Measurements from ENCODE around the gene VKORC1L1.
"Not testable (repeated sequence)": the region's sequence is repeated elsewhere in the genome, so short reads cannot be mapped to it uniquely, and the experiment has no call there.

Gene VKORC1L1

GRCh38 chr7:65980478-65981250 is 107.8 kb downstream of the VKORC1L1 start:
- TF ChIP-seq CTCF (conservative IDR thresholded peaks at IDR 0.05) = no peak
- no peak for TF ChIP-seq ZFX (IDR thresholded peaks at IDR 0.05)
- H3K27ac ChIP-seq = peak overlapping the region; percentile 86

DNA sequence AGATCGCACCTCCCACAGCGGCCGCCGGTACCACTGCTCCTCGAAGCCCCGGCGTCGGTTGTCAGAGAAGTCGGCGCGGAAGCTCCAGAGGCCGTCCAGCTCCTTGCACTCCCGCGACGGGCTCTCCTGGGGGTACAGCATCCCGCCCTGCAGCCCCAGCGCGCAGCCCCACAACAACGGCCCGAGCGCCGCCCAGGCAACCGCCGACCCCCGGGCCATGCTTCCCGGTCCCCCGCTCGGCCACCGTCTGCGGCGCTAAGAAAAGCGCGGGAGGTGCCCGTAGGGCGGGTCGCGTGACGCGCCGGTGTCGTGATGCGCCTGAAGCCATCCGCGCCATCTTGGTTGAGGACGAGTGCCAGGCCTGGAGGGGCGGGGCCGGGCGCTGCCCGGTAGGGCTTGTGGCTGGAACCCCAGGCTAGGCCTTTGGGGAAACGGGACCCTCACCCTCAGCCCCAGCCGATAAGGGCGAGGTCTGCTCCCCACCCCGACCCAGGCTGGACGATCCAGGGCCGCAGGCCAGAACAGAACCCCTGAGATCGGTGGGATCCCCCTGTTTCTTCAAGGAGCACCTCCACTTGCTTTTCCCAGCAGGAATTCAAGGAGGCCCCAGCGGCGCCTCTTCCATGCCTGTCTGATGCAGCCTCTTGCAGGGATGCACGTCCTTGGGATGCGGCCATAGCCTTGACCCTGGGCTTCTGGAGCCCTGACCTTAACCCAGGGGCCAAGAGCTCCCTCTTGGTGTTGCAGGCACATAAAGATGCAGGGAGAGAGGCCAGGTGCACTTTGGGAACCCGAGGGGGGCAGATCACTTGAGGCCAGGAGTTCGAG is 109.3 kb downstream of the VKORC1L1 start, which contains the start of gene GUSB:
GUSB (minus strand) TSS at position 249 of the 828 bp plus-strand sequence; CDS start at position 219, 30 bp downstream.
- H3K27ac ChIP-seq = peak within 1 kb of the TSS; percentile 86

GRCh38 chr7:65983965-65984658 is 111.2 kb downstream of the VKORC1L1 start:
- H3K27ac ChIP-seq = no peak overlapping the region
- TF ChIP-seq ZFX (IDR thresholded peaks at IDR 0.05) = no peak
- TF ChIP-seq CTCF (conservative IDR thresholded peaks at IDR 0.05) = no peak

More for the DNA sequence above, 109.3 kb downstream of the VKORC1L1 start, which contains the start of gene GUSB:
- TF ChIP-seq ZFX (IDR thresholded peaks at IDR 0.05) = peak; percentile 85; the same call in 1 of the 2 replicates
- TF ChIP-seq CTCF (conservative IDR thresholded peaks at IDR 0.05) = no peak

DNA sequence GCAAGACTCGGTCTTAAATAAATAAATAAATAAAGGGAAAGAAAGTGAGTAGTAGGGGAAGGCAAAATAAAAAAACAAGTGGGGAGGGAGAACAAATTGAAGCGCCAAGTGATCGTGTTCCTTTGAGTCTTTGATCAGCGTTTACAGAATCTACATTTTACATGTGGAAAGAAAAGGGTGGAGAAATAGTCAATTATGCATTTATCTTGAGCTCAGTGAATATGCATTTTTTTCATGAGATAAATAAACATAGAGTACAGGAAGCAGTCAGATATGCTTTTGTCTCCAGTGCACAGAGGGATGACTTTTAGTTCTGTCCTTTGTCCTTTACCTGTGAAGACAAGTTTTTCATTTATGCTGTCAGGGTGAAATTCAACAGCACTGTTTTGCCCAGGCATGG is 115.2 kb downstream of the VKORC1L1 start:
- no peak overlapping the region for H3K27ac ChIP-seq
- TF ChIP-seq CTCF (conservative IDR thresholded peaks at IDR 0.05) (no peak), ZFX (IDR thresholded peaks at IDR 0.05) (no peak)

- not testable (repeated sequence) for H3K27ac ChIP-seq
Observed at GRCh38 chr7:65988503-65988902, 115.6 kb downstream of the VKORC1L1 start.

DNA sequence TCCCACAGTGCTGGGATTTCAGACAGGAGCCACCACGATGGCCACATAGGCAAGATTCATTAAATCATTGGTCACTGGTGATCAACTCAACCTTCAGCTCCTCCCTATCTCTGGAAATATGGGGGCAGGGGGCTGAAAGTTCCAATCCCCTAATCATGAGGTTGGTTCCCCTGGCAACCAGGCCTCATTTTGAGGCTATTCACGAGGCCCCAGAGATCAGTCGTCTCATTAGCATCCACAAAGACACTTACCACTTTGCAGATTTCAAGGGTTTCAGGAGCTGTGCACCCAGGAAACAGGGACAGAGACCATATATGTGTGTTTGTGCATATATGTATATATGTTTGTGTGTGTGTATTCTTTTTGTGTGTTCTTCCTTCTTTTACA is 116.8 kb downstream of the VKORC1L1 start:
- no peak for TF ChIP-seq CTCF (conservative IDR thresholded peaks at IDR 0.05)
- no peak for TF ChIP-seq ZFX (IDR thresholded peaks at IDR 0.05)

DNA sequence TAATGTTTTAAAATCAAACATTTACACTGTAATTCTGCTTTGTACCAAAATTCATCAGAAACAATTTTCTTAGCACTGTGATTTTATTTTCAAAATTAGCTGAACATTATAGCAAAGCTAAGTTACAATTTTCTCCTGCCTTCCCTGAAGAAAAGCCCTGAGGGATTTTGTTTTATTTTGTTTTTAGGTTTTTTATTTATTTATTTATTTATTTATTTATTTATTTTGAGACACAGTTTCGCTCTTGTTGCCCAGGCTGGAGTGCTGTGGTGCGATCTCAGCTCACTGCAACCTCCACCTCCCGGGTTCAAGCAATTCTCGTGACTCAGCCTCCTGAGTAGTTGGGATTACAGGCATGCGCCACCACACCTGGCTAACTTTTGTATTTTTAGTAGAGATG is 119.0 kb downstream of the VKORC1L1 start:
- not testable (repeated sequence) for H3K27ac ChIP-seq

More for the DNA sequence above, 116.8 kb downstream of the VKORC1L1 start:
- no peak overlapping the region for H3K27ac ChIP-seq

DNA sequence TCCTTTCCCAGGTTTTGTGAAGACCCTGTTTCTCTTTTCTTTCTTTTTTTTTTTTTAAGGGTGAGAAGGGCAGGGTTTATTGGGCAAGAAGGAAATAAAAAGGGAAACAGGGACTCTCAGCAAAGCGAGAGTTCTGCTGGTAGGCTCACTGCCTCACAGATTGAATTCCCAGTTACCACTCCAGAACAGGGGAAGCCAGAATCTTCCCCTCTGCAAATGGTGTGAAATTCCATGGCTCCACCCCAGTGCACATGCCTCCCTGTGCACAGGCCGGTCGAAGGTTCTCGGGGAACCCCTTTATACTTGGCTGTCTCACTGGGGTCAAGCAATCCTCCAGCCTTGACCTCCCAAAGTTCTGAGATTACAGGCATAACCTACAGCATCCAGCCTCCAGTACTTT is 119.7 kb downstream of the VKORC1L1 start:
- no peak overlapping the region for H3K27ac ChIP-seq
- TF ChIP-seq ZFX (IDR thresholded peaks at IDR 0.05) = no peak
- no peak for TF ChIP-seq CTCF (conservative IDR thresholded peaks at IDR 0.05)

DNA sequence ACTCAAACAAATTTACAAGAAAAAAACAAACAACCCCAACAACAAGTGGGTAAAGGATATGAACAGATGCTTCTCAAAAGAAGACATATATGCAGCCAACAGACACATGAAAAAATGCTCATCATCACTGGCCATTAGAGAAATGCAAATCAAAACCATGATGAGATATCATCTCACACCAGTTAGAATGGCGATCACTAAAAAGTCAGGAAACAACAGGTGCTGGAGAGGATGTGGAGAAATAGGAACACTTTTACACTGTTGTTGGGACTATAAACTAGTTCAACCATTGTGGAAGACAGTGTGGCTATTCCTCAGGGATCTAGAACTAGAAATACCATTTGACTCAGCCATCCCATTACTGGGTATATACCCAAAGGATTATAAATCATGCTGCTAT is 122.1 kb downstream of the VKORC1L1 start:
- H3K27ac ChIP-seq = not testable (repeated sequence)

DNA sequence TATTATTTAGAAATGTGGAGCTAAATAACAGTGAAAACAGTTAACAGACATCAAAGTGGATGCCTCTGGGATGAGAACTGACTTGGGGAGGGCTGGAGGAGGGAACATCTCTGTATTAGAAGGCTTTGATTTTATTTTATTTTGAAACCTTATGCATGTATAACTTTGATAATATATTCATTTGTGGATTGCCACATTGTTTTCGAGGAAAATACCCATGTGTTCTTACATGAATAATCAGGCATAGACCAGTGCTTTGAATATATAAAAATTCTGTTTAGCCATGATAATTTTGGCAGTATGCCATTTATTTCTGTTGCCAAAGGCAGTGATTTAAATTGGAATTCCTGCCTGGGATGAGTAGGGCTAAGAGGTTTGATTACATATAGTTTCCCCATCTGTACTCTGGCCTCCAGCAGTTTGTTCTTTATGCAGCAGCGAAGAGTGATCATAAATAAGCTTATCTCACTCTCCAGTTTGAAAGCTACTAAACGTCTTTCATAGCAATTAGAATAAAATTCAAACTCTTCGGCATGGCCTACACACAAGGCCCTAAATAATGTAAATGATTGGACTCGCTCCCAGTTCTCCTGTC is 128.0 kb downstream of the VKORC1L1 start:
- H3K27ac ChIP-seq = not testable (repeated sequence)

DNA sequence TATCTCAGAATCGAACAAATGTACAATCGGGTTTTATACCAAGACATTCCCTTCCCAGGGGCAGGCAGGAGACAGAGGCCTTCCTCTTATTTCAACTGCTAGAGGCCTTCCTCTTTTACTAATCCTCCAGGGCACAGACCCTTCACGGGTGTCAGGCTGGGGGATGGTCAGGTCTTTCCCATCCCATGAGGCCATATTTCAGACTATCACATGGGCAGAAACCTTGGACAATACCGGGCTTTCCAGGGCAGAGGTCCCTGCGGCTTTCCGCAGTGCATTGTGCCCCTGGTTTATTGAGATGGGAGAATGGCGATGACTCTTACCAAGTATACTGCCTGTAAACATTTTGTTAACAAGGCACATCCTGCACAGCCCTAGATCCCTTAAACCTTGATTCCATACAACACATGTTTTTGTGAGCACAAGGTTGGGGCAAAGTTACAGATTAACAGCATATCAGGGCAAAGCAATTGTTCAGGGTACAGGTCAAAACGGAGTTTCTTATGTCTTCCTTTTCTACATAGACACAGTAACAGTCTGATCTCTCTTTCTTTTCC is 132.3 kb downstream of the VKORC1L1 start:
- H3K27ac ChIP-seq = not testable (repeated sequence)
